GM21515 (cell line): Measurements from ENCODE around the gene CAMK2B.

ENCODE experiments used
- ATAC-seq: cut with Tn5 transposase; IDR thresholded peaks from one replicate; pipeline ENCODE4 v1.9.1; 2021; ENCODE audit not compliant: unreplicated experiment

The CAMK2B gene

GRCh38 chr7:44309271-44310091 lies 15.9 kb downstream of the CAMK2B start:
- no peak for ATAC-seq

- no peak for ATAC-seq
Measured at GRCh38 chr7:44308596-44309270, 16.7 kb downstream of the CAMK2B start.

DNA sequence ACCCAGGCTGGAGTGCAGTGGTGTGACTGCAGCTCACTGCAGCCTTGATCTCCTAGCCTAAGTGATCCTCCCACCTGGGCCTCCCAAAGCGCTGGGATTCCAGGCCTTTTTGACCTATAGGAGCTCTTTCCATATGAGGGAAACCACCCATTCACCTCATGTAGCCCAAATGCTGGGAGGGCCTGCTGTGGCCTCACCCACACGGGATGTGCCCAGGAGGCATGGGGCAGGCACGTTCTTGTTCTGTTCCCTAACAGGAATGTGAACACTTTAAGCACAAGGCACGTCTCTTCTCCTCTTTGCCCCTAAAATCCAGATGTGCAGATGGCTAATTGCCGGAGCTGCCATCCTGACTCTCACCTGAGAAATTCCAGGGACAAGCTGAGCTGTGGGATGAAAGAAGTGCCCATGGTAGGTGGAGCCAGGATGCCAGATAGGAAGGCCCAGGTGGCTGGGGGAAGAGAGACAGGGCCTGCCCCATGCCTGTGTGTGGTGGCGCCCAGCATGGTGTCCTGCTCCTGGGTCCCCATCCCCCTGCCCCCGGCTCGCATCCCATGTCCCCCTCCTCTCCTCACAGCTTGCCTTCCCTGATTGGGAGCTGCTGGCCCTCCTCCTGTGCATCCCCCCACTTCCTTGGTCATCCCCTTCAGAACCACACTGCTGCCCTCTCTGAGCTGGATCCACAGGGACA lies 17.3 kb downstream of the CAMK2B start:
- ATAC-seq, result no peak

- ATAC-seq, result no peak
Measured at GRCh38 chr7:44307301-44307900, 18.0 kb downstream of the CAMK2B start.

- ATAC-seq, result no peak
Measured at GRCh38 chr7:44306606-44307005, 18.8 kb downstream of the CAMK2B start.

DNA sequence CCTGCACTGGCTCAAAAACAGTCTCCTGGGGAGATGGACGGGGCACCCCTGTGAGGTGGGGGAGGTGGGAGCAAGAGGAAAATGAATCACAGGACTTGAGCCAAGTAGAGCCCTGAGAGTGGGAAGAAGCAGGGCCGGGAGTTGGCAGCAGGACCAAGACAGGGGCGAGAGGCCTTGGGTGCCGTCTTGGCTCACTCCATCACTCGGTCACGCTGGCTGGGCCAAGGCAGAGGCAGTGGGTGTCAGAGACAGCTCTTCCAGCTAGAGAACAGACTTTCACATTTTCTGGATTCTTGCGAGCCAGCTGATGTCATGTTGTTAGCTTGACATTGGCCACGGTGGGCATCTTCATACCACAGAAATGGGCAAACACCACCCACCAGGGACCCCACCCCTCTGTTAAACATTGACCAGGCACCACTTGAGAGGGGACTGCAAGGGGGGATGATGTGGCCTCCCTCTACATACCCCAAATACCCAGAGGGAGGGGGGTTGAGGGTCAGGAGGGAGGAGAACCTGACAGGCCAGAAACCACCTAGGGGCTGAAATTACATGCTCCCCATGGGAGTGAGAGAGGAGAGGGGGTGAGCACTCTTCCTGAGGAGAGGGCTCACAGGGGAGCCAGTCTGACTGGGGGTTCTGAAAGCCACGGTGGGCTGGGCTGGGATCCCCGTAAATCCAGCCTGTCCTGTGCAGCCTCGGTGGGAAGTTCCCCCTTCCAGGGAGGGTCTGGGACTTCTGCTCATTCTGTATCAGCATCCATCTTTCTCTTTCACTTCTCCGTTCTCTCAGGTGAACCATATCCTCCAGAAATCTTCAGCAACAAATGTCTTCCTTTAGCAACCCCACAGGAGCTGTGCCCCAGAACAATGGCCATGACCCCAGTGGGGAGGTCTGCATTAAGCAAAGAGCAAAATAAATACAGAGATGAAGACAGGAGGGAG lies 19.6 kb downstream of the CAMK2B start:
- no peak for ATAC-seq

DNA sequence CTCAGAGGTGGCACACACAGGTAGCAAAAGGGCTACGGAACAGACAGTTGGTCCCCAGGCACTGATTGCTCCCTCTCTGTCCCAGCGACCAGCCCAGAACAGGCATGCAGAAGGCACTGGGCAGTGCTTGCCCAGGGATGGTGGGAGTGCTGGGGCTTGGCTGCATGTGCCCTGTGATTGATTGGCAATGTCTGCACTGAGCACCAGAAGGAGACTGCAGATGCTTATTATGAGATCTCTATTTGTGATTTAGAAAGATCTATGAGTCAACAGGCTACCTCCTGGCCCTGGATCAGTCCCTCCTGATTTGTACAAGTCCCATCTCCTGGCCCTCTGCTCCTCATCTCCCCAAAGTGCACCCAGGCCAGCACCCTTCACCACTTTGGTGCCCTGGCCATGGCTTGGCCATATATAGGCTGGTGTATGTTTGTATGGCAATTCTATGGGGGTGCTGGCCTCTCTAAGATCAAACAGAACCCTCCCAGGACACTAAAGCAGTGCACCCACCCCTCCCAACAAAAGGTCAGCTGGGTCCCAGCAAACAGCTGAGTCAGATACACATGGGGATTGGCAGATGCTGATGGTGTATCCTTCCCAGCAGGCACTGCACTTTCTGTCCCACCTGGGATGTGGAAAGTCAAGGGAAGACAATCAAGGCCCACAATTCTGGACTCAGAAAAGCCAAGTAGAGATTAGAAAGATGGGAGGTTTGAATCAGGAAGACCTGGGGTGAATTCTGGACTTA lies 30.9 kb downstream of the CAMK2B start:
- no peak for ATAC-seq

DNA sequence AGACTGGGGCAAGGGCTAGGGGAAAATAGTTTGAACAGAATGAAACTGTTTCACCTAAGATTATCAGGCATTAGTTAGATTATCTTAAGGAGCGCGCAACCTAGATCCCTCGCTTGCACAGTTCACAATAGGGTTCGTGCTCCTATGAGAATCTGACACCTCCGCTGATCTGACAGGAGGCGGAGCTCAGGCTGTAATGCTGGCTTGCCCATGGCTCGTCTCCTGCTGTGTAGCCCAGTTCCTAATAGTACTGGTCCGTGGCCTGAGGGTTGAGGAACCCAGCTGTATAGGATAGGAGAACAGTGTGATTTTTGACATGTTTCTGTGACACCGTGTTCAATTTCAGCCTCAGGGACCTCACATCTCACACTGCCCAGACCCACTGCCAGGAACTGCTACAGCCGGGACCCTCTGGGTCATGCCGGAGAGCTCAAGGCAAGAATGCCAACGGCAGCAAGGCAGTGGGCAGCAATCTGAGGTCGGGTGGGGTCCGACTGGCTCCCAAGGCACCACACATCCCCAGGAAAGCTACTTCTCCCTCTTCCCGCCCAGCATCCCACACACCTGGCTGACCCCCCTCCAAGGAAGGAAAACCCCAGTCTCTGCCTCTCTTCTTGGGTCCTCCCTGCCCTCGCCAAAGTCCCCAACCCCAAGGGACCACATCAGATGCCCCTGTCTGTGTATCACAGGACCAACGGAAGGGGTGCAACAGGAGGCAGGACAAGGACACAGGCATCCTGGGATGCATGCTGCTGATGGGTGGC lies 31.7 kb downstream of the CAMK2B start:
- no peak for ATAC-seq

DNA sequence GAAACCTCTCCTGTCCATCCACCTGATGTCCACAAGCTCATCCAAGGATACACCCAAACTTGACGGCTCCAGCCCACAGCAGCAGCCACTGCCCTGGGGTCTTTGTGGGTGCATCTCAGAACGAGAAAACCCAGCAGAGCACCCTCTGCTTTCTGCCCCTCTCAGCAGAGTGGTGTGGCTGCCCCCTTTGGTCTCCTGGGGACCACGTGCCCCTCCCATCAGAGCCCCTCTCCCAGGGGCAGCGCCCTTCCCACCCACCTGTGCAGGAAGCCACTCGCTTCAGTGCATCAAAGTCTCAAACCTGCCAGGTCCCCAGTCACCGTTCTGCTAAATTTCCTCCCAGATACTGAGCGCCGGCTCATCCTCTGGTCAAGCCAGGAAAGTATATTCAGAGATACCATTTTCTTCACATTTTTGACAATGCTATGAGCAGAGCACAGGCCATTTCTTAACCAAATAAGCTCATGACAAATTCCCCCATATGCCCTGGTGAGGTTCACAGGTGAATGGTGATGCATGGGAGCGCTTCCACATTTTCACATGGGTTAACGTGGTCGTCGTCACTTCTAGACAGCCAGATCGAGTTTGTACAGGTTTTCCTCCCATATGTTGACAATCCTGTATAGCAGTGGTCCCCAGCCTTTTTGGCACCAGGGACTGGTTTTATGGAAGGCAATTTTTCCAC lies 32.4 kb downstream of the CAMK2B start:
- ATAC-seq, result no peak

- ATAC-seq, result no peak
Measured at GRCh38 chr7:44292420-44292817, 33.0 kb downstream of the CAMK2B start.

DNA sequence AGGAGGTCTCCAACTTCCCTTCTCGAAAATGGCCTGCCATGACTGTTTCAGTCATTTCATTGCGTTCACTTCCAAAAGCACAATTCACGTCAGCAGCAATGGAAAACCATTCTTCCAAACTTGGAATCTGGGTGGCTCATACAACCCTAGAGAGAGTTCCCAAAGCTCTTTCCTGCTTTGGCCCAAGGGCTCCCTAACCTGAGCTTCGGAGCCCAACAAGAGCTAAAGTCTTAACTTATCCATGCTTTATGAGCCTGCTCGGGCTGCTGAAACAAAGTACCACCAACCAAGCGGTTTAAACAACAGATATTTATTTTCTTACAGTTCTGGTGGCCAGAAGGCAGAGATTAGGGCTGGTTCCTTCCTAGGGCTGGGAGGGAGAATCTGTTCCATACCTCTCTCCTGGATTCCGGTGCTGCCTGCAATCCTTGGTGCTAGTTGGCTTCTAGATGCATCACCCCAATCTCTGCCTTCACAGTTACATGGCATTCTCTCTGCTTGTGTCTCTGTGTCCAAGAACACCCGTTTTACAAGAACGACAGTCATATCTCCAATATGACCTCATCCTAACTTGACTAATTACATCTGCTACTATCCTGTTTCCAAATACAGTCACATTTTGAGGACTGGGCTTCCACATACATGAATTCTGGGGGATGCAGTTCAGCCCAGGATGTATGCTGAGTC lies 33.5 kb downstream of the CAMK2B start:
- ATAC-seq, result no peak

- no peak for ATAC-seq
Measured at GRCh38 chr7:44291066-44291732, 34.2 kb downstream of the CAMK2B start.

GRCh38 chr7:44290252-44290620 lies 35.2 kb downstream of the CAMK2B start:
- no peak for ATAC-seq

DNA sequence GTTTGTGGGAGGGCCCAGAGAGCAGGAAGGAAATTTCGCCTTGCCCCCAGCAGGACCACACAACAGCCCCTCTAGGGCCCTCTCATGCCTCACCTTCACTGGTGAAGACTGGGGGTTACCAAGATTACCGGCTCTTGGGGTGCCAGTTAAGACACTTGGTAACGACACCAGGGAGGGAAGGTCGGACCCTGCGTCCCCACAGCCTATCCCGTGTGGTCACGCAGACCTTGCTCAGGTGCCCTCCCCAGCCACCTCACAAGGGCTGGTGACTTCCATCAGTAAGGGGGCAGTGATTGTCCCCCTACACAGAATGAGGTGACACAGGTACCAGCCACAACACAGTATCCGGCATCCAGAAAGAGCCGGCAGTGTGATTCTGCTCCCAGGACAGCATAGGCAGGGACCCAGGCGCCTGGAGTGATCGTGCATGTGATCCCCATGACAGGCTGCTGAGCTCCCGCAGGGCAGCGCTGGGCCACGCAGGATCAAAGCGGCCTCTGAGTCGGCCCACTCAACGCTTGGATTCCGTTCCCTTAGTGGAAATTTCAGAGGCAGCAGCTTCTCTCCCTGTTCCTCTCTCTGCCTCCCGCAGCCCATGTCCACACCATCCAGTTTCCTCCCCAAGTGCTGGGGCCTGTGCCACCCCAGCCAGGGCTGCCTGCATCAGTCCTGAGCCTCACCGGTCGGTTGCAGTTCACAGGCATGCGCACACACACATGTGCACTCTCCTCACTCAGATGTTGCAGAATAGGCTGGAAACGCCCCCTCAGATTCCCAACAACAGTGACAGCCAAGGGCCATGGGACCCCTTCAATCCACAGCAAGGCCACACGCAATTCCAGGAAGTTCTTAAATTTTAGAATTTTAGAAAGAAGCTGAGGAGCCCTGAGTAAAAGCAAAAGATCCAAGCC lies 35.8 kb downstream of the CAMK2B start:
- no peak for ATAC-seq

DNA sequence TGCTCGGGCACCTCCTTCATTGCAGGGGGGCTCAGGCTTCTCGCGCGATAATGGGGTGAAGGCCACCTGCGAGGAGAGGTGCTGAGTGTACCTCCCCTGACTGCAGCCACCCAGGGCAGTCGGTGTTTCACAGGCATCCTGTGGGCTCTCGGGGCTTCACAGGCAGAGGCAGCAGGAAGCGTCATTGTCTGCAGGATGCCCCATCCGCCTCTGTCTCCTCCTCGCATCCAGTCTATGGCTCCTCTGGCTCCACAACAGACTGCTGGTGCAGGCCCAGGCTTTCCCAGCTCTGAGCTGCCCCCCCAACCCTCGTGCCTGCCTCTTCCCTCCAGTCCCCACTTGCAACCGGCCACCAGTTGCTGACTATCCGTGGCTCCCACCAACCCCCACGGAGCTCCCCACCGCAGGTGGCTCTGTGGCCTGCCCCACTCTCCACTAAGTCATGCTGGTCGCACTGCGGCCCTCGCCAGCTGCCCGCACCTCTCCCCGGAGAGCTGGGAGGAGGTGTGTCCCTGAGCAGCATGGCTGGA lies 36.5 kb downstream of the CAMK2B start:
- no peak for ATAC-seq

GRCh38 chr7:44288381-44288685 lies 37.1 kb downstream of the CAMK2B start:
- ATAC-seq, result no peak
